H1 (cell line): ENCODE results near the gene FASN. TPM values are rescaled to one million over a fixed set of nuclear protein-coding genes. Genes with fewer than 3 reads are reported as not detected.

Source experiments
- ATF2 ChIP-seq: IDR thresholded peaks from 2 replicates; pipeline ENCODE4 v1.6.1; 2012; ENCODE audit warnings: low read length, inconsistent platforms
- EGR1 ChIP-seq: IDR thresholded peaks from 2 replicates; pipeline ENCODE4 v1.6.1; 2011; ENCODE audit warnings: low read depth, low read length, borderline replicate concordance
- FOSL1 ChIP-seq: IDR thresholded peaks from 2 replicates; pipeline ENCODE4 v1.6.1; 2011; ENCODE audit warnings: mild to moderate bottlenecking, low read depth, low read length, moderate library complexity; ENCODE audit not compliant: insufficient read depth
- NRF1 ChIP-seq: IDR thresholded peaks from 2 replicates; pipeline ENCODE4 v1.6.1; 2011; ENCODE audit warnings: mild to moderate bottlenecking, low read depth, low read length, improper control_type of control experiment
- PHF8 ChIP-seq: fragments of 200-600 bp; sonication (generic); conservative IDR thresholded peaks from 2 replicates; pipeline ENCODE4 v1.7.1; 2012; ENCODE audit warnings: low read depth, mild to moderate bottlenecking, inconsistent platforms, low read length, moderate library complexity
- POLR2A ChIP-seq, 2 experiments: IDR thresholded peaks; 1 replicate in 1 of 2; 2 replicates in 1 of 2; pipeline ENCODE4 v1.6.1; 2011; ENCODE audit warnings: low read depth in 2 of 2, low read length in 2 of 2, mild to moderate bottlenecking in 2 of 2; ENCODE audit errors: control extremely low read depth in 1 of 2
- SAP30 ChIP-seq: fragments of 300-600 bp; sonication (generic); IDR thresholded peaks from 2 replicates; pipeline ENCODE4 v1.7.1; 2012; ENCODE audit warnings: low read length, moderate library complexity, mild to moderate bottlenecking, inconsistent platforms; ENCODE audit not compliant: insufficient read depth, insufficient replicate concordance
- SRF ChIP-seq: IDR thresholded peaks from 2 replicates; pipeline ENCODE4 v1.6.1; 2011; ENCODE audit warnings: mild to moderate bottlenecking, low read depth, low read length, moderate library complexity
- TAF1 ChIP-seq: IDR thresholded peaks from 2 replicates; pipeline ENCODE4 v1.6.1; 2011; ENCODE audit warnings: mild to moderate bottlenecking, low read depth, low read length
- polyA plus RNA-seq, 7 experiments: library from polyadenylated mRNA; depleted of rRNA in 3 of 7; stranded (reverse) in 5 of 7; unstranded in 2 of 7; fragments of >200 nt in 5 of 7; fragments of 200-250 nt in 2 of 7; gene quantifications; 1 replicate in 5 of 7; 2 replicates in 1 of 7; 4 replicates in 1 of 7; pipeline versions ENCODE4 v1.2.1 to v1.2.3, GENCODE V29; 2011 to 2013; ENCODE audit warnings: missing spikeins in 2 of 7, mixed read lengths in 2 of 7
- total RNA-seq: library from RNA; stranded (reverse); fragmentation: NEBNext Ultra II Directional; extraction: Animal tissue kit (Norgen Biotek cat#: 25700); gene quantifications from 2 replicates; pipeline ENCODE4 v1.2.1, GENCODE V29; 2021

Gene FASN
- total and polyA plus RNA-seq, 2 of the 8 experiments (the other 6 are each of a cell fraction or from before 2014, with no cell fraction given): 143 to 561 TPM

- TF ChIP-seq TAF1: peak; percentile 68
- no peak for TF ChIP-seq SAP30
- TF ChIP-seq NRF1: no peak
- TF ChIP-seq FOSL1: no peak
- no peak for TF ChIP-seq ATF2
- peak; percentile 92 for TF ChIP-seq EGR1
- peak; percentile 81 for TF ChIP-seq PHF8
- TF ChIP-seq SRF: no peak
- peak in 1 of 2 experiments; percentile 83; a peak in 2 of 3 replicates for TF ChIP-seq POLR2A (IDR thresholded peaks at IDR 0.05; ENCODE audit: control extremely low read depth in 1 of 2, low read depth in 2 of 2, low read length in 2 of 2)
Measured at GRCh38 chr17:82037092-82037888, 60.7 kb downstream of the FASN start, which contains the start of gene DCXR (continued).
